ENCODE measurements around the gene HKDC1. TPM values are rescaled to one million over a fixed set of nuclear protein-coding genes. Genes with fewer than 3 reads are reported as not detected.
A peak's percentile ranks its signal among the peaks of the same experiment; 100 is the strongest.

The HKDC1 gene
- total and polyA plus RNA-seq, 4 donors, result 0.53 to 20.0 (median 5.2) TPM

DNA sequence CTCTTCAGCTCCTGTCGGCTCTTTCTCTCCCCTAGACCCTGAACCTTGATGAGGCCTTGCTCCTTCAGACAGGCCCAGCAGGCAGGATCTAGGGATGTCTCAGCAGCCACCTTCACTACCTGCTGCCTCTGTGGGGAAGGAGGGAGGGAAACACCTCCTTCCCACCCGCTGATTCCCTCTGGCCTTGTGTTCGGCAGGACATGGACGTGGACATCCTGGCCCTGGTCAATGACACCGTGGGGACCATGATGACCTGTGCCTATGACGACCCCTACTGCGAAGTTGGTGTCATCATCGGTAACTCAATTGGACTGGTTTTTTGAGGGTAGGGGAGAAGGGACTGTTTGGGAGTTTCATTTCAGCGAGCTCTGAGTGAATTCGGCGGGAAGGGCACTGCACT, 20.3 kb downstream of the HKDC1 start:
- H3K9ac ChIP-seq (ENCODE audit: low read depth in 1 of 2, low read length in 2 of 2), result no peak overlapping the region
- no peaks in the 10 kb centered on the region for H3K36me3 ChIP-seq (ENCODE audit: control insufficient read depth in 4 of 4, insufficient read depth in 3 of 4, low read depth in 1 of 4, low read length in 3 of 4)
- no peaks in the 10 kb centered on the region for H3K9me3 ChIP-seq (ENCODE audit: control insufficient read depth in 4 of 4, low read length in 3 of 4)
- H3K4me3 ChIP-seq (ENCODE audit: low read depth in 1 of 3, low read length in 3 of 3), result no peak overlapping the region
- no peak for TF ChIP-seq GABPA (IDR thresholded peaks at IDR 0.05 in 1 of 2, conservative IDR thresholded peaks at IDR 0.05 in 1 of 2)
- no peaks in the 10 kb centered on the region for H3K27me3 ChIP-seq (ENCODE audit: control insufficient read depth in 4 of 4, insufficient read depth in 4 of 4, low read length in 3 of 4)
- H3K4me1 ChIP-seq (ENCODE audit: control insufficient read depth in 4 of 4, insufficient read depth in 4 of 4, low read length in 3 of 4), result peaks cover 0 to 6% (median 0%) of the 10 kb centered on the region in 4 donors
- DNase-seq (ENCODE audit: low spot score), result no peak
- no peak overlapping the region for H3K27ac ChIP-seq (ENCODE audit: low read depth in 1 of 2, low read length in 2 of 2)
- 93% methylated on average over 11 of the region's 11 CpGs for WGBS

DNA sequence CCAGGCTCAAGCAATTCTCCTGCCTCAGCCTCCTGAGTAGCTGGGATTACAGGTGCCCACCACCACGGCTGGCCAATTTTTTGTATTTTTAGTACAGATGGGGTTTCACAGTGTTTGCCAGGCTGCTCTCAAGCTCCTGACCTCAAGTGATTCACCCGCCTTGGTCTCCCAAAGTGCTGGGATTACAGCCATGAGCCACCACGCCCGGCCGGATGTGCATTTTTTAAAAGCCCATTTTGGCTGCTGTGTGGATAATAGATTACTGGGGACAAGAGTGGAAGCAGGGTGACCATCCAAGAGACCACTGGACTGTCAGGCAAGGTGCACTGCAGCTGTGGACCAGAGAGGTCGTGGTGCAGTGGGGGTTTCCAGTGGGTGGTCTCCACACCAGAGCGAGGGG, 21.4 kb downstream of the HKDC1 start:
- WGBS, result 83% methylated on average over 7 of the region's 7 CpGs
- H3K9ac ChIP-seq (ENCODE audit: low read depth in 1 of 2, low read length in 2 of 2), result no peak overlapping the region
- H3K4me1 ChIP-seq (ENCODE audit: control insufficient read depth in 4 of 4, insufficient read depth in 4 of 4, low read length in 3 of 4), result peaks cover 0 to 6% (median 0%) of the 10 kb centered on the region in 4 donors
- no peaks in the 10 kb centered on the region for H3K36me3 ChIP-seq (ENCODE audit: control insufficient read depth in 4 of 4, insufficient read depth in 3 of 4, low read depth in 1 of 4, low read length in 3 of 4)
- peak overlapping the region in 1 of 2 donors; percentile 7 for H3K27ac ChIP-seq (ENCODE audit: low read depth in 1 of 2, low read length in 2 of 2)
- H3K27me3 ChIP-seq (ENCODE audit: control insufficient read depth in 4 of 4, insufficient read depth in 4 of 4, low read length in 3 of 4), result no peaks in the 10 kb centered on the region
- no peak for TF ChIP-seq RAD21 (IDR thresholded peaks at IDR 0.05)
- no peak for TF ChIP-seq FOXA1 (IDR thresholded peaks at IDR 0.05)
- TF ChIP-seq NR2F2 (IDR thresholded peaks at IDR 0.05), result no peak
- TF ChIP-seq, protein P1, sequence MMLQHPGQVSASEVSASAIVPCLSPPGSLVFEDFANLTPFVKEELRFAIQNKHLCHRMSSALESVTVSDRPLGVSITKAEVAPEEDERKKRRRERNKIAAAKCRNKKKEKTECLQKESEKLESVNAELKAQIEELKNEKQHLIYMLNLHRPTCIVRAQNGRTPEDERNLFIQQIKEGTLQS (IDR thresholded peaks at IDR 0.05), result no peak
- TF ChIP-seq TAF1 (conservative IDR thresholded peaks at IDR 0.05), result no peak
- no peak for TF ChIP-seq YY1 (IDR thresholded peaks at IDR 0.05)
- TF ChIP-seq, protein P2, sequence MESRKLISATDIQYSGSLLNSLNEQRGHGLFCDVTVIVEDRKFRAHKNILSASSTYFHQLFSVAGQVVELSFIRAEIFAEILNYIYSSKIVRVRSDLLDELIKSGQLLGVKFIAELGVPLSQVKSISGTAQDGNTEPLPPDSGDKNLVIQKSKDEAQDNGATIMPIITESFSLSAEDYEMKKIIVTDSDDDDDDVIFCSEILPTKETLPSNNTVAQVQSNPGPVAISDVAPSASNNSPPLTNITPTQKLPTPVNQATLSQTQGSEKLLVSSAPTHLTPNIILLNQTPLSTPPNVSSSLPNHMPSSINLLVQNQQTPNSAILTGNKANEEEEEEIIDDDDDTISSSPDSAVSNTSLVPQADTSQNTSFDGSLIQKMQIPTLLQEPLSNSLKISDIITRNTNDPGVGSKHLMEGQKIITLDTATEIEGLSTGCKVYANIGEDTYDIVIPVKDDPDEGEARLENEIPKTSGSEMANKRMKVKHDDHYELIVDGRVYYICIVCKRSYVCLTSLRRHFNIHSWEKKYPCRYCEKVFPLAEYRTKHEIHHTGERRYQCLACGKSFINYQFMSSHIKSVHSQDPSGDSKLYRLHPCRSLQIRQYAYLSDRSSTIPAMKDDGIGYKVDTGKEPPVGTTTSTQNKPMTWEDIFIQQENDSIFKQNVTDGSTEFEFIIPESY (IDR thresholded peaks at IDR 0.05), result no peak
- TF ChIP-seq GABPA (IDR thresholded peaks at IDR 0.05 in 1 of 2, conservative IDR thresholded peaks at IDR 0.05 in 1 of 2), result no peak
- TF ChIP-seq, protein P3, sequence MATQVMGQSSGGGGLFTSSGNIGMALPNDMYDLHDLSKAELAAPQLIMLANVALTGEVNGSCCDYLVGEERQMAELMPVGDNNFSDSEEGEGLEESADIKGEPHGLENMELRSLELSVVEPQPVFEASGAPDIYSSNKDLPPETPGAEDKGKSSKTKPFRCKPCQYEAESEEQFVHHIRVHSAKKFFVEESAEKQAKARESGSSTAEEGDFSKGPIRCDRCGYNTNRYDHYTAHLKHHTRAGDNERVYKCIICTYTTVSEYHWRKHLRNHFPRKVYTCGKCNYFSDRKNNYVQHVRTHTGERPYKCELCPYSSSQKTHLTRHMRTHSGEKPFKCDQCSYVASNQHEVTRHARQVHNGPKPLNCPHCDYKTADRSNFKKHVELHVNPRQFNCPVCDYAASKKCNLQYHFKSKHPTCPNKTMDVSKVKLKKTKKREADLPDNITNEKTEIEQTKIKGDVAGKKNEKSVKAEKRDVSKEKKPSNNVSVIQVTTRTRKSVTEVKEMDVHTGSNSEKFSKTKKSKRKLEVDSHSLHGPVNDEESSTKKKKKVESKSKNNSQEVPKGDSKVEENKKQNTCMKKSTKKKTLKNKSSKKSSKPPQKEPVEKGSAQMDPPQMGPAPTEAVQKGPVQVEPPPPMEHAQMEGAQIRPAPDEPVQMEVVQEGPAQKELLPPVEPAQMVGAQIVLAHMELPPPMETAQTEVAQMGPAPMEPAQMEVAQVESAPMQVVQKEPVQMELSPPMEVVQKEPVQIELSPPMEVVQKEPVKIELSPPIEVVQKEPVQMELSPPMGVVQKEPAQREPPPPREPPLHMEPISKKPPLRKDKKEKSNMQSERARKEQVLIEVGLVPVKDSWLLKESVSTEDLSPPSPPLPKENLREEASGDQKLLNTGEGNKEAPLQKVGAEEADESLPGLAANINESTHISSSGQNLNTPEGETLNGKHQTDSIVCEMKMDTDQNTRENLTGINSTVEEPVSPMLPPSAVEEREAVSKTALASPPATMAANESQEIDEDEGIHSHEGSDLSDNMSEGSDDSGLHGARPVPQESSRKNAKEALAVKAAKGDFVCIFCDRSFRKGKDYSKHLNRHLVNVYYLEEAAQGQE (IDR thresholded peaks at IDR 0.05), result no peak
- no peak for TF ChIP-seq HNF4A (conservative IDR thresholded peaks at IDR 0.05)
- TF ChIP-seq, protein P4, sequence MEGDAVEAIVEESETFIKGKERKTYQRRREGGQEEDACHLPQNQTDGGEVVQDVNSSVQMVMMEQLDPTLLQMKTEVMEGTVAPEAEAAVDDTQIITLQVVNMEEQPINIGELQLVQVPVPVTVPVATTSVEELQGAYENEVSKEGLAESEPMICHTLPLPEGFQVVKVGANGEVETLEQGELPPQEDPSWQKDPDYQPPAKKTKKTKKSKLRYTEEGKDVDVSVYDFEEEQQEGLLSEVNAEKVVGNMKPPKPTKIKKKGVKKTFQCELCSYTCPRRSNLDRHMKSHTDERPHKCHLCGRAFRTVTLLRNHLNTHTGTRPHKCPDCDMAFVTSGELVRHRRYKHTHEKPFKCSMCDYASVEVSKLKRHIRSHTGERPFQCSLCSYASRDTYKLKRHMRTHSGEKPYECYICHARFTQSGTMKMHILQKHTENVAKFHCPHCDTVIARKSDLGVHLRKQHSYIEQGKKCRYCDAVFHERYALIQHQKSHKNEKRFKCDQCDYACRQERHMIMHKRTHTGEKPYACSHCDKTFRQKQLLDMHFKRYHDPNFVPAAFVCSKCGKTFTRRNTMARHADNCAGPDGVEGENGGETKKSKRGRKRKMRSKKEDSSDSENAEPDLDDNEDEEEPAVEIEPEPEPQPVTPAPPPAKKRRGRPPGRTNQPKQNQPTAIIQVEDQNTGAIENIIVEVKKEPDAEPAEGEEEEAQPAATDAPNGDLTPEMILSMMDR (IDR thresholded peaks at IDR 0.05; ENCODE audit: low read depth, low read length, missing input control), result no peak
- TF ChIP-seq RXRA (IDR thresholded peaks at IDR 0.05), result no peak
- TF ChIP-seq FOXA2 (IDR thresholded peaks at IDR 0.05), result no peak
- TF ChIP-seq, protein P5, sequence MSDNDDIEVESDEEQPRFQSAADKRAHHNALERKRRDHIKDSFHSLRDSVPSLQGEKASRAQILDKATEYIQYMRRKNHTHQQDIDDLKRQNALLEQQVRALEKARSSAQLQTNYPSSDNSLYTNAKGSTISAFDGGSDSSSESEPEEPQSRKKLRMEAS (IDR thresholded peaks at IDR 0.05), result no peak
- no peak for TF ChIP-seq SP1 (IDR thresholded peaks at IDR 0.05)
- TF ChIP-seq EGR1 (IDR thresholded peaks at IDR 0.05; ENCODE audit: low read depth in 2 of 2), result no peak
- H3K4me3 ChIP-seq (ENCODE audit: low read depth in 1 of 3, low read length in 3 of 3), result no peak overlapping the region
- DNase-seq (ENCODE audit: low spot score), result no peak
- no peaks in the 10 kb centered on the region for H3K9me3 ChIP-seq (ENCODE audit: control insufficient read depth in 4 of 4, low read length in 3 of 4)
